ENCODE data around the gene GRK5.

GRK5 gene

DNA sequence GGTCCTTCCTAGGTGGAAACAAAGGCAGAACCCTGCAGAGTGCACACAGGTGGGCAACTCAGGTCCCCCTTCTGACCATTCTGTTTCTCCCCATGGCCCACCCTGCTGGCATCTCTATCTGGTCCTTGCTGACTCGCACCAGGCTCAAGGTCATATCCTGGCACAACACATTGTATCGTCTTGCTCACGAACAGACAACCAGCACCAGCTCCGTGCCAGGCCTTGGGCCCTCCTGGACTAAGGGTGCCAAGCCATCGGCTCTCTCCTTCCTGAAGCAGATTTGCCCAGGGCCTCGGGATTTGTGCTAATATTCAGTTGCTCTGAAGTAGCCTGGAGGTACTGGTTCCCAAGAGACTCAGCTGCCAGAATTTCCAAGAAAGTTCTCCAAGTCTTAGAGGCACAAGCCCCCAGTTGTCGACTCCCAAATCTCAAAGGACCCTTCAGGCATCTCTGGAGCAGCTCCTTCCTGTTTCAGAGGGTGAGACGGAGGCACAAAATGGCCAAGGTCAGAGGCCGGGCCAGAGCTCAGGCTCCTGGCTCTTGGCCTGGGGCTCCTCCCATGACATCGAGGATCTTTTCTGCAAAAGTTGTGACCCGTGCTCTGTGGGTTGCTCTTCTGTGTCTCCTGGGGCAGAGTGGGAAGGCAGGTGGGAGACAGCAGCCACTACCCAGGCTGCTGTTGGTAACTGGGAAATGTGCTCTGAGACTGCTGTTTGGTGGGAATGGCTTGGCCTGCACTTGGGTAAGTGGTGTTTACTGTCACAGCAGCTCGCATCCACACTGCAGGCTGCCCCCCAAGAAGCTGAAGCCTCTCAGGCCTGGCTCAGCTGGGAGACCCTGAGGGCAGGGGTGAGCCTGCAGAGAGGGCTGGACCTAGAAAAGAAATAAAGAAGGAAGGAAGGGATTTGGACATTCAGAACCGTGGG is 213.8 kb downstream of the GRK5 start:
- Histone ChIP-seq H3K4me1 (ENCODE audit: control insufficient read depth, insufficient read depth, low read depth, low read length) (peaks cover 11% of the 10 kb centered on the region), H3K9me3 (ENCODE audit: control insufficient read depth, low read length) (no peaks in the 10 kb centered on the region), H3K9ac (ENCODE audit: low read length) (peak overlapping the region; percentile 26), H2BK12ac (ENCODE audit: low read length in 2 of 2) (peak overlapping the region in 1 of 2 experiments; percentile 21), H3K79me1 (replicated peaks; ENCODE audit: low read length, poor library complexity, severe bottlenecking) (no peaks in the 10 kb centered on the region), H3K36me3 (ENCODE audit: control insufficient read depth in 1 of 2, insufficient read depth in 2 of 2, low read depth in 1 of 2, low read length in 2 of 2) (peaks cover 12 to 13% of the 10 kb centered on the region in 2 experiments), H3K27me3 (ENCODE audit: control insufficient read depth in 1 of 2, insufficient read depth in 1 of 2, low read length in 2 of 2) (no peaks in the 10 kb centered on the region), H3K4me3 (ENCODE audit: insufficient read depth in 1 of 2, low read depth in 1 of 2, low read length in 2 of 2) (no peak overlapping the region), H2BK15ac (ENCODE audit: low read depth, poor library complexity, severe bottlenecking) (no peak overlapping the region), H2BK120ac (ENCODE audit: low read depth, low read length) (no peak overlapping the region), H3K4ac (ENCODE audit: low read depth in 1 of 2, low read length in 2 of 2) (peak overlapping the region in 1 of 2 experiments; percentile 8), H2BK5ac (ENCODE audit: low read depth, low read length, poor library complexity, severe bottlenecking) (no peak overlapping the region), H3K27ac (ENCODE audit: low read length, poor library complexity, severe bottlenecking) (no peak overlapping the region), H4K8ac (ENCODE audit: low read length) (no peak overlapping the region), H3K4me2 (ENCODE audit: low read length, poor library complexity, severe bottlenecking) (no peak overlapping the region), H4K91ac (ENCODE audit: low read length) (no peak overlapping the region), H3K18ac (ENCODE audit: low read depth in 1 of 2, low read length in 2 of 2) (peak overlapping the region; percentile 59 to 77), H2AK5ac (ENCODE audit: low read length, severe bottlenecking) (no peak overlapping the region), H2AFZ (ENCODE audit: low read depth, low read length) (no peak overlapping the region), H3K14ac (ENCODE audit: low read length in 2 of 2) (peak overlapping the region in 1 of 2 experiments; percentile 71), H3K23ac (ENCODE audit: low read length in 2 of 2) (no peak overlapping the region)
- DNase-seq = no peak
- WGBS = 68% methylated on average over 13 of the region's 13 CpGs

DNA sequence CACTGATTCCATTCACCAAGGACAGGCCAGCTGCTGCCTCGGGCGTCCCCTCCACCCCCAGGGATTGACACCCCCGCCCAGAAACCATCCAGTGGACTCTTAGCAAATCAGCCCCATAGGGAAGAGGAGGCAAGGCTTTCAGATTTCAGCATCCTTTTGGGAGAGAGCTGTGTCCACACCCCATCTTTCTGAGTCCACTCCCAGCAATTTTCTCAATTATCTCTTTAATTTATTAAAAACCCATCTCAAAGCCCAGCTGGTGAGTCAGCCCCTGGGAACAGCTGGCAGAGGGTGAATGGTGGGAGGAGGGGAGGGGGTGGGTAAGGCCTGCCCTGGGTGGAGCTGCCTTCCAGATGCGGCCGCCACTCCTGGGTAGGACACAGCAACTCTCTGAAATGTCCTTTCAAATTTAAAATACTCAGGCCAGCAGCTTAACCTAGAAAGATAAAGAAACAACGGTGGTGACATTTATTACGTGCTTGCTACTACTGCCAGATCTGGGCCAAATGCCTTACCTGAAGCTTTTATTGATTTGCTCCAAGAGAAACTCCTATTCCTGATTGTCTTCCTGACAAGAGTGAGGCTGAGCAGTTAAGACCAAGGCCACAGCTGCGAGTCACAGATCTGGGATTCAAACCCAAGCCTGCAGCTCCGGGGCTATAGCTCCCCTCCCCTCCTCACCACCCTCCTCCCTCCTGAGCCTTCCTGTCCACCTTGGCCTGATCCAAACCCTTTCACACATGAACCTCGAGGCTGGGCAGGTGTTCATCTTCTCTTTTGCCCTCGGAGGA is 214.7 kb downstream of the GRK5 start:
- no peak overlapping the region for H2BK12ac ChIP-seq (ENCODE audit: low read length in 2 of 2)
- H3K27me3 ChIP-seq (ENCODE audit: control insufficient read depth in 1 of 2, insufficient read depth in 1 of 2, low read length in 2 of 2) = no peaks in the 10 kb centered on the region
- H3K9ac ChIP-seq (ENCODE audit: low read length) = peak overlapping the region; percentile 26
- H4K91ac ChIP-seq (ENCODE audit: low read length) = peak overlapping the region; percentile 19
- no peak overlapping the region for H2BK5ac ChIP-seq (ENCODE audit: low read depth, low read length, poor library complexity, severe bottlenecking)
- H3K4me3 ChIP-seq (ENCODE audit: insufficient read depth in 1 of 2, low read depth in 1 of 2, low read length in 2 of 2) = no peak overlapping the region
- H3K18ac ChIP-seq (ENCODE audit: low read depth in 1 of 2, low read length in 2 of 2) = peak overlapping the region in 1 of 2 experiments; percentile 77
- no peak overlapping the region for H3K27ac ChIP-seq (ENCODE audit: low read length, poor library complexity, severe bottlenecking)
- H3K79me1 ChIP-seq (replicated peaks; ENCODE audit: low read length, poor library complexity, severe bottlenecking) = no peaks in the 10 kb centered on the region
- H3K14ac ChIP-seq (ENCODE audit: low read length in 2 of 2) = no peak overlapping the region
- no peak overlapping the region for H2AK5ac ChIP-seq (ENCODE audit: low read length, severe bottlenecking)
- H3K4ac ChIP-seq (ENCODE audit: low read depth in 1 of 2, low read length in 2 of 2) = no peak overlapping the region
- peak; percentile 44 for DNase-seq
- no peak overlapping the region for H3K23ac ChIP-seq (ENCODE audit: low read length in 2 of 2)
- WGBS = 72% methylated on average over 11 of the region's 11 CpGs
- peaks cover 10% of the 10 kb centered on the region for H3K4me1 ChIP-seq (ENCODE audit: control insufficient read depth, insufficient read depth, low read depth, low read length)
- H2BK15ac ChIP-seq (ENCODE audit: low read depth, poor library complexity, severe bottlenecking) = no peak overlapping the region
- no peak overlapping the region for H3K4me2 ChIP-seq (ENCODE audit: low read length, poor library complexity, severe bottlenecking)
- no peaks in the 10 kb centered on the region for H3K9me3 ChIP-seq (ENCODE audit: control insufficient read depth, low read length)
- no peak overlapping the region for H2AFZ ChIP-seq (ENCODE audit: low read depth, low read length)
- H3K36me3 ChIP-seq (ENCODE audit: control insufficient read depth in 1 of 2, insufficient read depth in 2 of 2, low read depth in 1 of 2, low read length in 2 of 2) = peaks cover 19 to 22% of the 10 kb centered on the region in 2 experiments
- H2BK120ac ChIP-seq (ENCODE audit: low read depth, low read length) = no peak overlapping the region
- H4K8ac ChIP-seq (ENCODE audit: low read length) = no peak overlapping the region

GRCh38 chr10:119422682-119423509 is 215.5 kb downstream of the GRK5 start:
- Histone ChIP-seq H2AFZ (ENCODE audit: low read depth, low read length) (no peak overlapping the region), H3K4ac (ENCODE audit: low read depth in 1 of 2, low read length in 2 of 2) (no peak overlapping the region), H2BK120ac (ENCODE audit: low read depth, low read length) (no peak overlapping the region), H3K23ac (ENCODE audit: low read length in 2 of 2) (no peak overlapping the region), H4K91ac (ENCODE audit: low read length) (peak overlapping the region; percentile 19), H3K9me3 (ENCODE audit: control insufficient read depth, low read length) (no peaks in the 10 kb centered on the region), H3K9ac (ENCODE audit: low read length) (no peak overlapping the region), H2AK5ac (ENCODE audit: low read length, severe bottlenecking) (no peak overlapping the region), H3K27ac (ENCODE audit: low read length, poor library complexity, severe bottlenecking) (no peak overlapping the region), H3K18ac (ENCODE audit: low read depth in 1 of 2, low read length in 2 of 2) (peak overlapping the region in 1 of 2 experiments; percentile 55), H3K36me3 (ENCODE audit: control insufficient read depth in 1 of 2, insufficient read depth in 2 of 2, low read depth in 1 of 2, low read length in 2 of 2) (peaks cover 26 to 30% of the 10 kb centered on the region in 2 experiments), H3K79me1 (replicated peaks; ENCODE audit: low read length, poor library complexity, severe bottlenecking) (no peaks in the 10 kb centered on the region), H3K14ac (ENCODE audit: low read length in 2 of 2) (no peak overlapping the region), H3K4me1 (ENCODE audit: control insufficient read depth, insufficient read depth, low read depth, low read length) (peaks cover 8% of the 10 kb centered on the region), H4K8ac (ENCODE audit: low read length) (no peak overlapping the region), H3K4me2 (ENCODE audit: low read length, poor library complexity, severe bottlenecking) (no peak overlapping the region), H3K27me3 (ENCODE audit: control insufficient read depth in 1 of 2, insufficient read depth in 1 of 2, low read length in 2 of 2) (no peaks in the 10 kb centered on the region), H2BK5ac (ENCODE audit: low read depth, low read length, poor library complexity, severe bottlenecking) (no peak overlapping the region), H3K4me3 (ENCODE audit: insufficient read depth in 1 of 2, low read depth in 1 of 2, low read length in 2 of 2) (no peak overlapping the region), H2BK15ac (ENCODE audit: low read depth, poor library complexity, severe bottlenecking) (no peak overlapping the region), H2BK12ac (ENCODE audit: low read length in 2 of 2) (no peak overlapping the region)
- no peak for DNase-seq
- 96% methylated on average over 12 of the region's 12 CpGs for WGBS

Data from mesenchymal stem cell (in vitro differentiated cells and primary cell).